Karpas-422 (cell line): ENCODE data around the gene SUGCT. TPM values are rescaled to one million over a fixed set of nuclear protein-coding genes. Genes with fewer than 3 reads are reported as not detected.

Source experiments
- DNase-seq: peaks from one replicate; pipeline ENCODE4 v3.0.0-alpha.2; 2015
- H2AFZ ChIP-seq: fragments of 200-600 bp; sonication (generic); 2 replicates; pipeline ENCODE4 v1.6.1; 2014; ENCODE audit warnings: antibody characterized with exemption, low read length, mixed read lengths
- H3K27ac ChIP-seq: fragments of 200-600 bp; sonication (generic); 2 replicates; pipeline ENCODE4 v1.5.1; 2014; ENCODE audit warnings: mild to moderate bottlenecking, low read length, moderate library complexity
- H3K27me3 ChIP-seq: fragments of 200-600 bp; sonication (generic); 2 replicates; pipeline ENCODE4 v1.6.1; 2014; ENCODE audit warnings: low read length, mixed read lengths
- H3K36me3 ChIP-seq: fragments of 200-600 bp; sonication (generic); 2 replicates; pipeline ENCODE4 v1.6.1; 2014; ENCODE audit warnings: low read length, mixed read lengths; ENCODE audit not compliant: insufficient read depth
- H3K4me1 ChIP-seq: fragments of 200-600 bp; sonication (generic); 2 replicates; pipeline ENCODE4 v1.6.1; 2014; ENCODE audit warnings: mild to moderate bottlenecking, low read length, mixed read lengths
- H3K4me2 ChIP-seq: fragments of 200-600 bp; sonication (generic); 2 replicates; pipeline ENCODE4 v1.6.1; 2014; ENCODE audit warnings: low read length, low read depth, mild to moderate bottlenecking; ENCODE audit not compliant: poor library complexity, severe bottlenecking
- H3K4me3 ChIP-seq: fragments of 200-600 bp; sonication (generic); 2 replicates; pipeline ENCODE4 v1.5.1; 2014; ENCODE audit warnings: mild to moderate bottlenecking, antibody characterized with exemption, low read length, mixed read lengths
- H3K79me2 ChIP-seq: fragments of 200-600 bp; sonication (generic); 2 replicates; pipeline ENCODE4 v1.6.1; 2014; ENCODE audit warnings: mild to moderate bottlenecking, low read length, mixed read lengths
- H3K9ac ChIP-seq: fragments of 200-600 bp; sonication (generic); 2 replicates; pipeline ENCODE4 v1.6.0; 2014; ENCODE audit warnings: low read length
- H3K9me2 ChIP-seq: fragments of 200-600 bp; sonication (generic), shearing (Covaris generic); replicated peaks from 2 replicates; pipeline ENCODE4 v1.6.0; 2014; ENCODE audit warnings: mild to moderate bottlenecking, low read length, moderate library complexity; ENCODE audit not compliant: insufficient read depth
- H3K9me3 ChIP-seq: fragments of 300-700, 200-600 bp; sonication (generic); 2 replicates; pipeline ENCODE4 v1.6.1; 2014; ENCODE audit warnings: low read length, mixed read lengths
- H4K20me1 ChIP-seq: fragments of 200-600 bp; sonication (generic); 2 replicates; pipeline ENCODE4 v1.6.1; 2014; ENCODE audit warnings: mild to moderate bottlenecking, antibody characterized with exemption, low read length, low read depth; ENCODE audit not compliant: insufficient read depth
- total RNA-seq: library from RNA; depleted of rRNA; stranded (reverse); fragments of >200 nt; shearing (Covaris generic); gene quantifications from 2 replicates; pipeline ENCODE4 v1.2.3, GENCODE V29; 2014; ENCODE audit warnings: low replicate concordance

Gene SUGCT
- total RNA-seq, 1 experiment from 2014 or later = 0.48 TPM

DNA sequence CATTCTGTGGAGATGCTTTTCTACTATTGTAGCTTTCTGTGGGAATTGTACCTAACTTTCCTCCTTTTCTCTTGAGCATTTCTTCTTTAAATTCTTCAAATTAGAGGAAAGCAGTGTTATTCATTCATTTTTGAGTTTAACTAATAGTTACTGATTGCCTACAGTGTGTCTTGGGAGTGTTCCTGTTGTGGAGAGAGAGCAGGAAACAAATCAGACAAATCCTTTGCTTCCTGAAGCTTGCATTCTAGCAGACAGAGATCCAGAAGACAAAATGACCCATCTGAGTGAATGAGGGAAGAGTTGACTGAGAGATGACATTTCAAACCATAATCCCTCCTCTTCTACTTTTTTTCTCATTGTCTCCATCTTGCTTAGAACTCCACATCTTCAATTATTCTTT lies 170.4 kb downstream of the SUGCT start:
- Histone ChIP-seq H4K20me1 (no peaks in the 10 kb centered on the region), H3K4me2 (no peak overlapping the region), H3K9me3 (no peaks in the 10 kb centered on the region), H3K9me2 (no peaks in the 10 kb centered on the region), H3K9ac (no peak overlapping the region), H3K4me1 (no peaks in the 10 kb centered on the region), H2AFZ (no peak overlapping the region), H3K4me3 (no peak overlapping the region), H3K36me3 (no peaks in the 10 kb centered on the region), H3K27me3 (no peaks in the 10 kb centered on the region), H3K79me2 (no peaks in the 10 kb centered on the region), H3K27ac (no peak overlapping the region)
- no peak for DNase-seq

DNA sequence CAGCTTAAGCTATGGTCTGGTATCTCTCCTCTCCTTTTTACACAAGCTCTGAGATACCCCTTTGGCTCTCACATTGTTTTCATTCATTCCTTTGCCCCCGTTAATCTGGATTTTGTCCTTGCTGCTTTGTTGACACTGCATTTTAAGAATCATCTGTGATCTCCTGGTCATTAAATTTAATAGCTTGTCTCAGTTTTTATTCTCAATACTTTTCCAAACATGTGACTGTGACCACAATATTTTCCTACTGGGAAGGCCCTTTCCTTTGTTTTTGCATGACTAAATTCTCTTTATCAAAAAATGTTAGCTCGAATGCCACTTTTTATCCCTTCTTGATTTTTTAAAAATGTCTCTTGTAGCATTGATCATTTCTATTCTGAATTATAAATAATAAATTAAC lies 171.2 kb downstream of the SUGCT start:
- Histone ChIP-seq H3K4me1 (no peaks in the 10 kb centered on the region), H3K4me2 (no peak overlapping the region), H2AFZ (no peak overlapping the region), H4K20me1 (no peaks in the 10 kb centered on the region), H3K9me3 (no peaks in the 10 kb centered on the region), H3K79me2 (no peaks in the 10 kb centered on the region), H3K27me3 (no peaks in the 10 kb centered on the region), H3K9me2 (no peaks in the 10 kb centered on the region), H3K9ac (no peak overlapping the region), H3K36me3 (no peaks in the 10 kb centered on the region), H3K4me3 (no peak overlapping the region), H3K27ac (no peak overlapping the region)
- no peak for DNase-seq

DNA sequence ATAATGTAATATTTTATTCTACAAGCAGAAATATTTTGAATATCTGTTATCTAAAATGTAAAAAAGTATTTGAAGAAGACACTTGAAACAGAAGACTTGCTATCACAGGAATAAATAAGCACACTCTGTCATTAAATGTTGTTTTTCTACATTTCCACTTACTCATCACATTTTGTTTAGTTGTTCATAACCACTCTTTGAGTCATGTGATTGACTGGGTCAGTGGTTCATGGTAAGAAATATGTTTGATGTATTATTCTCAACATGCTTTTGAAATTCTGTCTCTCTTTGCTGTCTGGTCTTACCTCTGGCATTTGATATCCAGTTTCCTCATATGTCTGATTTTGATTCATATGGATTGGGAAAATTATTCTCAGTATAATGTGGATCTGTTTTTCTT lies 171.8 kb downstream of the SUGCT start:
- Histone ChIP-seq H3K4me1 (no peaks in the 10 kb centered on the region), H3K36me3 (no peaks in the 10 kb centered on the region), H4K20me1 (no peaks in the 10 kb centered on the region), H3K27ac (no peak overlapping the region), H3K27me3 (no peaks in the 10 kb centered on the region), H3K9me3 (no peaks in the 10 kb centered on the region), H2AFZ (no peak overlapping the region), H3K79me2 (no peaks in the 10 kb centered on the region), H3K9me2 (no peaks in the 10 kb centered on the region), H3K9ac (no peak overlapping the region), H3K4me2 (no peak overlapping the region), H3K4me3 (no peak overlapping the region)
- no peak for DNase-seq

DNA sequence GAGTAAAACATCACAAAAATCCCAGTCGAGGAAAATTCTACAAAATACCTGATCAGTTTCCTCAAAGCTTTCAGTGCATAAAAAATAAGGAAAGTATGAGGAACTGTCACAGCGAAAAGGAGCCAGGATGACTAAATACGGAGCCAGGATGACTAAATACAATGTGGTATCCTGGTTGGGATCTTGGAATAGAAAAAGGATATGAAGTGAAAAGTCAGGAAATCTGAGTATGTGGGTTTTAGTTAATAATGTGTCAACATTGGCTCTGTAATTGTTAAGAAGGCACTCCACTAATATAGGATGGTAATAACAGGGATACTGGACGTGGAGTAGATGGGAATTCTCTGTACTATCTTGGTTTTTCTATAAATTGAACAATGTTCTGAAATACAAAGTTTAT lies 175.5 kb downstream of the SUGCT start:
- Histone ChIP-seq H3K9me3 (no peaks in the 10 kb centered on the region), H3K9ac (no peak overlapping the region), H3K36me3 (no peaks in the 10 kb centered on the region), H4K20me1 (no peaks in the 10 kb centered on the region), H3K27ac (no peak overlapping the region), H3K4me2 (no peak overlapping the region), H3K4me3 (no peak overlapping the region), H3K4me1 (no peaks in the 10 kb centered on the region), H3K9me2 (no peaks in the 10 kb centered on the region), H2AFZ (no peak overlapping the region), H3K79me2 (no peaks in the 10 kb centered on the region), H3K27me3 (no peaks in the 10 kb centered on the region)
- no peak for DNase-seq

DNA sequence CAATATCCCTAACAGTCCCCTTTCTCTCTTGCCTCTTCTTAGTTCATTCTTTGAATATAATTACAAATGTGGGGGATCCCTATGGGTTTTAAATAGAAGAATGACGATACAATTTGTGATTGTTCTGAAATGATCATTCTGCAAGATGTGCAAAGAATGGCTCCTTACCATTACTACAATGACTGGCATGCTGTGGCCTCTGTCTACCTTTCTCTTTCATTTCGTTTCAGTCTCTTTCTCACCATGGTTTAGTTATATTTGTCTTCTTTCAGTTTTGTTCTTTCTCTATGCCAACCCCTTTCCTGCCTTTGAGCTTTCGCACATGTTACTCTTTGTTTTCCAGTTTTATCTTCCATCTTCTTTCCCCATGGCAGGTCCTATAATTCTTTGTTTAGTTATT lies 176.5 kb downstream of the SUGCT start:
- Histone ChIP-seq H3K4me1 (no peaks in the 10 kb centered on the region), H3K27me3 (no peaks in the 10 kb centered on the region), H3K9me3 (no peaks in the 10 kb centered on the region), H3K9ac (no peak overlapping the region), H3K4me2 (no peak overlapping the region), H3K36me3 (no peaks in the 10 kb centered on the region), H3K9me2 (no peaks in the 10 kb centered on the region), H3K79me2 (no peaks in the 10 kb centered on the region), H3K4me3 (no peak overlapping the region), H3K27ac (no peak overlapping the region), H2AFZ (no peak overlapping the region), H4K20me1 (no peaks in the 10 kb centered on the region)
- DNase-seq = no peak

DNA sequence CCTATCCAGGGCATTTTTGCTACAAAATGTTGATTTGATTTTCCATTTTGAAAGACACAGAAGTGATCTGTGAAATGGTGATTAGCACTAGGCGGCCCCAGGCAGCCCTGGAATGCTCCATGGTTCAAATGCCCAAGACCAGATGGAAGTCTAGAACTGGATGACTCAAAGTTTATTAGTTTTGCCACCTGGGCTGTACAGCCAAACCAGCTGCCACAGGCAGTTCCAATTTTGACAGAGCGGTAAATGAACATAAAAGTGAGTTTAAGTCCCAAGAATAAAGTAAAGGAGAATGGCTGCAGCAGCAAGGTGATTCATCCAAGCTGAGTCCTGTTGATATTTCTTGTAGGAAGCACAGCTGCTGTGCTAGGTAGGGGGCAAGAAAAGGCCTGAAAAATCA lies 180.5 kb downstream of the SUGCT start:
- no peaks in the 10 kb centered on the region for H3K36me3 ChIP-seq
- no peaks in the 10 kb centered on the region for H3K27me3 ChIP-seq
- H3K79me2 ChIP-seq = no peaks in the 10 kb centered on the region
- H2AFZ ChIP-seq = no peak overlapping the region
- no peak for DNase-seq
- H3K9ac ChIP-seq = no peak overlapping the region
- no peaks in the 10 kb centered on the region for H4K20me1 ChIP-seq
- no peak overlapping the region for H3K27ac ChIP-seq
- no peak overlapping the region for H3K4me3 ChIP-seq
- no peaks in the 10 kb centered on the region for H3K9me2 ChIP-seq
- no peaks in the 10 kb centered on the region for H3K4me1 ChIP-seq
- H3K9me3 ChIP-seq = no peaks in the 10 kb centered on the region
- no peak overlapping the region for H3K4me2 ChIP-seq

DNA sequence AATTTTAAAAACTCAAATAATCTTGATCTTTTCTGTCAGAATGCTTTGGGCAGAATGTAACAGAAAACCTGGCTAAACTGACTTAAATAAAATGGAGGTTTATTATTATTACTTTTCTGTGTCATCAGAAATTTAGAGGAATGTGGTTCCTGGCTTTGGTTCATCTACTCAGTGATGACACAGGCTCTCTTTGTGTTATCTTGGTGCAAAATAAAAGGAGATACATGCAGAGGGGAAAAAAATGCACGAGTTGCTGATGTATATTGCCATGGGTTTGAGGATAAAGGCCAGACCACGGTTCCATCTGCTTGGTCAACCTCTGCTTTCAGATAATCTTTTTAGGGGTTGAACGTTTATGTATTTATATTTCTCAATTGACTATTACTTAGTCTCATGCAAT lies 181.4 kb downstream of the SUGCT start:
- Histone ChIP-seq H3K4me2 (no peak overlapping the region), H3K36me3 (no peaks in the 10 kb centered on the region), H3K27me3 (no peaks in the 10 kb centered on the region), H2AFZ (no peak overlapping the region), H3K9me3 (no peaks in the 10 kb centered on the region), H3K9me2 (no peaks in the 10 kb centered on the region), H3K9ac (no peak overlapping the region), H3K27ac (no peak overlapping the region), H3K79me2 (no peaks in the 10 kb centered on the region), H4K20me1 (no peaks in the 10 kb centered on the region), H3K4me3 (no peak overlapping the region), H3K4me1 (no peaks in the 10 kb centered on the region)
- no peak for DNase-seq

DNA sequence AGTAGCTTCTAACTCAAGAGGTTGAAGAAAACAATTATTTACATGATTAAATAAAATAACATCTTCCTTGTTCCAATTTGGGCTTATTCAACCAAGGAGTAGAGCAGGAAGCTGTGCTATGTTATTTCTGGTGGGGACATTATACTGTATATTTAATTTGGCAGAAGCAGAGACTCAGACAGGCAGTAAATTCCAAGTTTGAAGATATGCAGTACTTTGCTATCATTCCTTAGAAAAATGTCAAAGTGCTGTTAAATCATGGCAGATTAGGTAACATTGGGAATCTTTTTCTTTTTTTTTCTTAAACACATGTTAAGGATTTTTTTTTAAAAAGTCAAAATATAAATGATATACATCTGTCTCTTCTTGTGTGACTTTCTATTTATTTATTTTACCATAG lies 190.1 kb downstream of the SUGCT start:
- no peaks in the 10 kb centered on the region for H3K4me1 ChIP-seq

DNA sequence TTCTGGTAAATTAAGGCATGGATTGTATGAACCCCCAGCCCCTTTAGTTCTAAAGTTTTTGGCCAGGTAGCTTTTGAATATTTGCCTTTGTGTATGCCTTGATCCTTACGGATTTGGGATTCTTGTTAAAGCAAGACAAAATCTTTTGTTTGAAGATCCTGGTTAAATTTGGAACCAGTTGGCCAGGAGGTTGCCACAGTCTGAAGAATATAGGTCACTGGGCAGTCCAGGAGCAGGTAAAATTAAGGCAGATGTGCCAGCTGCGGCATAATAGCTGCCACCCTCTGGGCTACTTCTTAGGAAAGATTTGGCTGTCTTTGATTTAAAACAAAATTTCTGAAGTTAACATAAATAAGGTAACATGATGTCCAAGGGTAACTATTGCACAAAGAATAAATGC lies 192.3 kb downstream of the SUGCT start:
- H3K27ac ChIP-seq = no peak overlapping the region
- H3K4me3 ChIP-seq = no peak overlapping the region
- DNase-seq = no peak
- no peaks in the 10 kb centered on the region for H4K20me1 ChIP-seq
- H3K9ac ChIP-seq = no peak overlapping the region
- no peak overlapping the region for H3K4me2 ChIP-seq
- H3K79me2 ChIP-seq = no peaks in the 10 kb centered on the region
- no peaks in the 10 kb centered on the region for H3K27me3 ChIP-seq
- H3K9me2 ChIP-seq = no peaks in the 10 kb centered on the region
- no peak overlapping the region for H2AFZ ChIP-seq
- H3K9me3 ChIP-seq = no peaks in the 10 kb centered on the region
- H3K4me1 ChIP-seq = no peaks in the 10 kb centered on the region
- H3K36me3 ChIP-seq = no peaks in the 10 kb centered on the region

More for the DNA sequence above, 190.1 kb downstream of the SUGCT start:
- H3K9ac ChIP-seq = no peak overlapping the region
- no peak for DNase-seq
- no peaks in the 10 kb centered on the region for H3K36me3 ChIP-seq
- H3K4me3 ChIP-seq = no peak overlapping the region
- H4K20me1 ChIP-seq = no peaks in the 10 kb centered on the region
- no peaks in the 10 kb centered on the region for H3K79me2 ChIP-seq
- H3K9me3 ChIP-seq = no peaks in the 10 kb centered on the region
- no peaks in the 10 kb centered on the region for H3K27me3 ChIP-seq
- H3K27ac ChIP-seq = no peak overlapping the region
- no peak overlapping the region for H2AFZ ChIP-seq
- H3K9me2 ChIP-seq = no peaks in the 10 kb centered on the region
- H3K4me2 ChIP-seq = no peak overlapping the region
